ENCODE measurements around the gene LSAMP. TPM values are rescaled to one million over a fixed set of nuclear protein-coding genes. Genes with fewer than 3 reads are reported as not detected.

The LSAMP gene
- total RNA-seq, 4 donors from 2014 or later: 0.30 to 5.5 (median 1.4) TPM

GRCh38 chr3:116474032-116474780, 28.9 kb upstream of the LSAMP start:
- H3K27me3 ChIP-seq: no peaks in the 10 kb centered on the region
- no peaks in the 10 kb centered on the region for H3K4me1 ChIP-seq
- no peak overlapping the region for H3K4me3 ChIP-seq
- no peak for TF ChIP-seq CTCF (IDR thresholded peaks at IDR 0.05)
- no peak for TF ChIP-seq POLR2A (IDR thresholded peaks at IDR 0.05)
- no peak for DNase-seq
- intact Hi-C loops (cut with DNase I): no loop called here
- H3K9me3 ChIP-seq: no peaks in the 10 kb centered on the region
- no peaks in the 10 kb centered on the region for H3K36me3 ChIP-seq
- H3K27ac ChIP-seq: no peak overlapping the region
- 8 to 19% methylated on average over 2 of the region's 2 CpGs for WGBS, 2 donors

GRCh38 chr3:116473602-116474001, 28.3 kb upstream of the LSAMP start:
- intact Hi-C loops (cut with DNase I): no loop called here
- Histone ChIP-seq H3K27ac (no peak overlapping the region), H3K9me3 (no peaks in the 10 kb centered on the region), H3K4me1 (no peaks in the 10 kb centered on the region), H3K36me3 (no peaks in the 10 kb centered on the region), H3K4me3 (no peak overlapping the region), H3K27me3 (no peaks in the 10 kb centered on the region)
- DNase-seq: no peak
- TF ChIP-seq CTCF (IDR thresholded peaks at IDR 0.05) (no peak), POLR2A (IDR thresholded peaks at IDR 0.05) (no peak)

GRCh38 chr3:116470605-116471197, 25.4 kb upstream of the LSAMP start:
- Histone ChIP-seq H3K27me3 (no peaks in the 10 kb centered on the region), H3K27ac (no peak overlapping the region), H3K4me1 (no peaks in the 10 kb centered on the region), H3K4me3 (no peak overlapping the region), H3K36me3 (no peaks in the 10 kb centered on the region), H3K9me3 (no peaks in the 10 kb centered on the region)
- 63 to 66% methylated on average over 4 of the region's 4 CpGs for WGBS, 2 donors
- TF ChIP-seq POLR2A (IDR thresholded peaks at IDR 0.05) (no peak), CTCF (IDR thresholded peaks at IDR 0.05) (no peak)
- intact Hi-C loops (cut with DNase I): no loop called here
- no peak for DNase-seq

GRCh38 chr3:116469546-116469945, 24.3 kb upstream of the LSAMP start:
- intact Hi-C loops (cut with DNase I): no loop called here
- no peaks in the 10 kb centered on the region for H3K9me3 ChIP-seq
- WGBS, 2 donors: 57 to 68% methylated on average over 3 of the region's 3 CpGs

More at GRCh38 chr3:116469546-116469945, 24.3 kb upstream of the LSAMP start:
- Histone ChIP-seq H3K4me1 (no peaks in the 10 kb centered on the region), H3K27me3 (no peaks in the 10 kb centered on the region), H3K4me3 (no peak overlapping the region), H3K27ac (no peak overlapping the region), H3K36me3 (no peaks in the 10 kb centered on the region)
- DNase-seq: no peak
- no peak for TF ChIP-seq POLR2A (IDR thresholded peaks at IDR 0.05)
- no peak for TF ChIP-seq CTCF (IDR thresholded peaks at IDR 0.05)

Measured in esophagus squamous epithelium (tissue), 5 donors.